Adrenal gland (tissue), 12 donors: ENCODE results near the gene CSNK1A1. TPM values are rescaled to one million over a fixed set of nuclear protein-coding genes. Genes with fewer than 3 reads are reported as not detected.
A peak's percentile ranks its signal among the peaks of the same experiment; 100 is the strongest.

Experiments
- DNase-seq, 7 donors: peaks; one replicate each; pipeline ENCODE4 v3.0.0-alpha.2; 2019 to 2020
- H3K27ac ChIP-seq, 5 donors: fragments of 200-600 bp; sonication (generic) in 4 of 5; 1 replicate in 3 of 5; 2 replicates in 2 of 5; pipeline versions ENCODE4 v1.5.1 to v1.8.0; 2016 to 2020; ENCODE audit warnings: mild to moderate bottlenecking in 1 of 5
- H3K27me3 ChIP-seq: fragments of 200-600 bp; 2 replicates; pipeline ENCODE4 v1.8.0; 2021
- H3K36me3 ChIP-seq, 2 donors: fragments of 200-600 bp; replicated peaks in 1 of 2; 1 replicate in 1 of 2; 2 replicates in 1 of 2; pipeline versions ENCODE4 v1.5.1 to v1.8.0; 2018 to 2022
- H3K4me1 ChIP-seq, 2 donors: fragments of 200-600 bp; replicated peaks in 1 of 2; 1 replicate in 1 of 2; 2 replicates in 1 of 2; pipeline versions ENCODE4 v1.5.1 to v1.8.0; 2018 to 2021
- H3K4me3 ChIP-seq, 4 donors: fragments of 200-600 bp; sonication (generic) in 3 of 4; one replicate each; pipeline ENCODE4 v1.5.1; 2016 to 2018
- H3K9me3 ChIP-seq, 3 donors: fragments of 200-600 bp; sonication (generic) in 1 of 3; replicated peaks in 1 of 3; 1 replicate in 2 of 3; 2 replicates in 1 of 3; pipeline versions ENCODE4 v1.5.1 to v1.8.0; 2016 to 2021
- POLR2A ChIP-seq, 2 donors: fragments of 450-650 bp; IDR thresholded peaks; one replicate each; pipeline ENCODE4 v1.6.1; 2017; ENCODE audit warnings: antibody characterized with exemption in 2 of 2, mild to moderate bottlenecking in 2 of 2, moderate library complexity in 1 of 2
- WGBS, 4 donors: extraction: QIAGEN DNeasy Blood & Tissue Kit in 2 of 4; methylation state at CpG; one replicate each; pipeline versions ENCODE4 v1.1.5 to v1.1.7; 2013 to 2017; 5-methylcytosine and 5-hydroxymethylcytosine counted together
- intact Hi-C, 2 donors: fragments of 100-400 bp; cut with DNase I; formaldehyde crosslinking; loops; one replicate each; pipeline versions ENCODE4 v1.14.1 to v1.15.0; 2022 to 2023
- polyA plus RNA-seq, 3 donors: library from polyadenylated mRNA; stranded (reverse); fragments of 200-250 nt in 2 of 3; fragments of 350-450 nt in 1 of 3; fragmentation: Illumina TruSeq in 1 of 3; extraction: RNeasy Lipid Tissue Mini Kit (QIAGEN cat#74804) in 1 of 3; gene quantifications; one replicate each; pipeline ENCODE4 v1.2.3, GENCODE V29; 2013 to 2014
- total RNA-seq, 9 donors: library from RNA; depleted of rRNA in 4 of 9; stranded (reverse); fragments of >200 nt in 4 of 9; fragments of 120-200 nt in 1 of 9; fragmentation: NEBNext Ultra II Directional in 1 of 9; extraction: Animal tissue kit (Norgen Biotek cat#: 25700) in 1 of 9; gene quantifications; one replicate each; pipeline versions ENCODE4 v1.1.0 to v1.2.4, GENCODE V29; 2013 to 2023
- TF ChIP-seq, protein P1 (sequence below), 6 experiments: fragments of 450-650 bp in 4 of 6; fragments of 200-600 bp in 2 of 6; sonication (generic) in 1 of 6; IDR thresholded peaks; 1 replicate in 5 of 6; 2 replicates in 1 of 6; pipeline versions ENCODE4 v1.5.1 to v1.8.0; 2016 to 2021; ENCODE audit warnings: antibody characterized with exemption in 6 of 6, mild to moderate bottlenecking in 2 of 6, moderate library complexity in 1 of 6
- donor health status: healthy with polysubstance abuse.
- donor health status: Bipolar disorder and iron deficiency.
- donor health status: DM: yes; HTN: yes; CAD: no.
- donor health status: DM: no; HTN: no; CAD: no.
- donor health status: DM: no; HTN: no; CAD: no.
- donor health status: DM: yes; HTN: yes; CAD: no.

The CSNK1A1 gene
- total and polyA plus RNA-seq, 12 donors: 51.0 to 301 (median 220) TPM

GRCh38 chr5:149485655-149486615 is 65.3 kb downstream of the CSNK1A1 start:
- Histone ChIP-seq H3K27me3 (no peaks in the 10 kb centered on the region), H3K27ac (peak overlapping the region; percentile 53 to 87 (median 73)), H3K4me1 (peaks cover 22 to 47% of the 10 kb centered on the region in 2 donors), H3K36me3 (no peaks in the 10 kb centered on the region), H3K9me3 (no peaks in the 10 kb centered on the region), H3K4me3 (no peak overlapping the region)
- WGBS, 4 donors: 13 to 23% (median 17%) methylated on average over 2 of the region's 2 CpGs
- TF ChIP-seq, protein P1, sequence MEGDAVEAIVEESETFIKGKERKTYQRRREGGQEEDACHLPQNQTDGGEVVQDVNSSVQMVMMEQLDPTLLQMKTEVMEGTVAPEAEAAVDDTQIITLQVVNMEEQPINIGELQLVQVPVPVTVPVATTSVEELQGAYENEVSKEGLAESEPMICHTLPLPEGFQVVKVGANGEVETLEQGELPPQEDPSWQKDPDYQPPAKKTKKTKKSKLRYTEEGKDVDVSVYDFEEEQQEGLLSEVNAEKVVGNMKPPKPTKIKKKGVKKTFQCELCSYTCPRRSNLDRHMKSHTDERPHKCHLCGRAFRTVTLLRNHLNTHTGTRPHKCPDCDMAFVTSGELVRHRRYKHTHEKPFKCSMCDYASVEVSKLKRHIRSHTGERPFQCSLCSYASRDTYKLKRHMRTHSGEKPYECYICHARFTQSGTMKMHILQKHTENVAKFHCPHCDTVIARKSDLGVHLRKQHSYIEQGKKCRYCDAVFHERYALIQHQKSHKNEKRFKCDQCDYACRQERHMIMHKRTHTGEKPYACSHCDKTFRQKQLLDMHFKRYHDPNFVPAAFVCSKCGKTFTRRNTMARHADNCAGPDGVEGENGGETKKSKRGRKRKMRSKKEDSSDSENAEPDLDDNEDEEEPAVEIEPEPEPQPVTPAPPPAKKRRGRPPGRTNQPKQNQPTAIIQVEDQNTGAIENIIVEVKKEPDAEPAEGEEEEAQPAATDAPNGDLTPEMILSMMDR (IDR thresholded peaks at IDR 0.05): no peak
- TF ChIP-seq POLR2A (IDR thresholded peaks at IDR 0.05): peak in 1 of 2 donors; percentile 40
- intact Hi-C loops: no loop called here
- DNase-seq: peak; percentile 82 to 97 (median 91)

- Histone ChIP-seq H3K4me1 (peaks cover 11 to 24% of the 10 kb centered on the region in 2 donors), H3K36me3 (no peaks in the 10 kb centered on the region), H3K27ac (peak overlapping the region; percentile 45 to 81 (median 74)), H3K4me3 (no peak overlapping the region), H3K9me3 (no peaks in the 10 kb centered on the region), H3K27me3 (no peaks in the 10 kb centered on the region)
- intact Hi-C loops: loop anchor here in 1 of 2 donors (5.0 kb wide), 1 partner anchor 34 kb away; no protein-coding TSS in a partner anchor
- 60 to 78% (median 66%) methylated on average over 4 of the region's 4 CpGs for WGBS, 4 donors
- TF ChIP-seq, protein P1 (IDR thresholded peaks at IDR 0.05): no peak
- TF ChIP-seq POLR2A (IDR thresholded peaks at IDR 0.05): no peak
- DNase-seq: no peak
Measured at GRCh38 chr5:149481485-149481884, 69.8 kb downstream of the CSNK1A1 start.

- Histone ChIP-seq H3K9me3 (no peaks in the 10 kb centered on the region), H3K27me3 (no peaks in the 10 kb centered on the region), H3K36me3 (no peaks in the 10 kb centered on the region), H3K27ac (no peak overlapping the region), H3K4me1 (peaks cover 0 to 11% of the 10 kb centered on the region in 2 donors), H3K4me3 (no peak overlapping the region)
- TF ChIP-seq, protein P1 (IDR thresholded peaks at IDR 0.05): no peak
- TF ChIP-seq POLR2A (IDR thresholded peaks at IDR 0.05): no peak
- WGBS, 4 donors: 66 to 82% (median 77%) methylated on average over 3 of the region's 3 CpGs
- intact Hi-C loops: no loop called here
- DNase-seq: peak in 1 of 7 donors; percentile 6
Measured at GRCh38 chr5:149478761-149479160, 72.5 kb downstream of the CSNK1A1 start.

DNA sequence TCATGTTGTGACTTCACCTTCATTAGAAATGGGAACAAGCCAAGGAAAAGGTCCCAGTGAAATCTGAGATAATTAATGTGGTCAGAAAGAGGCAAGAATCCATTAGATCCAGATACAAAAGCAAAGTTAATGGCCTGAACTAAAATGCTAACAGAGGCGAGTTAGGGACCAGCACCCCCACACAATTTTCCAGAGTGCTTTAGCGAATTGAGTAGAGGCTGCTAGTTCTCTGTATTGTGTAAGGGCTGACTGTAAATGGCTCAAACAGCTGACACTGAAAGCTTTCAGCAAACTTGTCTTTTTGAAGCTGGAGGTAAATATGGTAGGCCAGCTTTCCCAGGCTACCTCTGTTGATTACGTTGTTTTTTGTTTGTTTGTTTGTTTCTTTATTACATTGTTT is 75.5 kb downstream of the CSNK1A1 start:
- Histone ChIP-seq H3K27ac (no peak overlapping the region), H3K36me3 (no peaks in the 10 kb centered on the region), H3K4me1 (peaks cover 0 to 9% of the 10 kb centered on the region in 2 donors), H3K4me3 (no peak overlapping the region), H3K27me3 (no peaks in the 10 kb centered on the region), H3K9me3 (no peaks in the 10 kb centered on the region)
- WGBS, 4 donors: 82 to 95% (median 93%) methylated on average over 3 of the region's 3 CpGs
- intact Hi-C loops: no loop called here
- TF ChIP-seq, protein P1 (IDR thresholded peaks at IDR 0.05): no peak
- TF ChIP-seq POLR2A (IDR thresholded peaks at IDR 0.05): no peak
- DNase-seq: no peak
